ENCODE data around the gene KPNA6. TPM values are rescaled to one million over a fixed set of nuclear protein-coding genes. Genes with fewer than 3 reads are reported as not detected.

Gene KPNA6
- total and polyA plus RNA-seq, 10 of the 15 experiments (the other 5 are each of a cell fraction or from before 2014, with no cell fraction given), result 11.1 to 55.6 (median 25.9) TPM

DNA sequence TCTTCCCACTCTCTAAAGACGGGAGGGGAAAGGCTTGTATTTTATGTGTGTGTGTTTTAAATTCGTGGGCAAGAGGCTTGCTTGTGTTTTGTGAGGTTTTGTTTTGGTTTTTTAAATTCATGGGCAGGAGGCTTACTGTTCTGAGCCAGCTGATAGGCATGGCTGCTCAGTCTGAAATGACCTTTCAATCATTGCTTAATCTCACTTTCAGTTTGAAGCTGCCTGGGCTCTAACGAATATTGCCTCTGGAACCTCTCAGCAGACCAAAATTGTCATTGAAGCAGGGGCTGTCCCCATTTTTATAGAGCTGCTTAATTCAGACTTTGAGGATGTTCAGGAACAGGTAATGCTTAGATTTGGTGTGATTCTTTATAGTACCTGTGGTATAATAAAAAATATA is 51.3 kb downstream of the KPNA6 start:
- ChIA-PET SMC1A (ENCODE audit: uncharacterized antibody, unreplicated experiment) (interaction anchor here (1.2 to 1.7 kb wide), 2 partner anchors 10 to 47 kb away, joined by 4 read pairs; no protein-coding TSS in a partner anchor), POLR2A (no interaction called here), RAD21 (ENCODE audit: unreplicated experiment) (no interaction called here), CTCF (interaction anchor here (1.1 kb wide), 1 partner anchor 11 kb away, joined by 3 read pairs; no protein-coding TSS in a partner anchor)
- TF ChIP-seq, protein P1, sequence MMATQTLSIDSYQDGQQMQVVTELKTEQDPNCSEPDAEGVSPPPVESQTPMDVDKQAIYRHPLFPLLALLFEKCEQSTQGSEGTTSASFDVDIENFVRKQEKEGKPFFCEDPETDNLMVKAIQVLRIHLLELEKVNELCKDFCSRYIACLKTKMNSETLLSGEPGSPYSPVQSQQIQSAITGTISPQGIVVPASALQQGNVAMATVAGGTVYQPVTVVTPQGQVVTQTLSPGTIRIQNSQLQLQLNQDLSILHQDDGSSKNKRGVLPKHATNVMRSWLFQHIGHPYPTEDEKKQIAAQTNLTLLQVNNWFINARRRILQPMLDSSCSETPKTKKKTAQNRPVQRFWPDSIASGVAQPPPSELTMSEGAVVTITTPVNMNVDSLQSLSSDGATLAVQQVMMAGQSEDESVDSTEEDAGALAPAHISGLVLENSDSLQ (IDR thresholded peaks at IDR 0.05), result peak; percentile 72
- TF ChIP-seq EGR1 (IDR thresholded peaks at IDR 0.05; ENCODE audit: borderline replicate concordance in 1 of 2, low read depth in 2 of 2, low read length in 2 of 2), result no peak
- TF ChIP-seq, protein P2, sequence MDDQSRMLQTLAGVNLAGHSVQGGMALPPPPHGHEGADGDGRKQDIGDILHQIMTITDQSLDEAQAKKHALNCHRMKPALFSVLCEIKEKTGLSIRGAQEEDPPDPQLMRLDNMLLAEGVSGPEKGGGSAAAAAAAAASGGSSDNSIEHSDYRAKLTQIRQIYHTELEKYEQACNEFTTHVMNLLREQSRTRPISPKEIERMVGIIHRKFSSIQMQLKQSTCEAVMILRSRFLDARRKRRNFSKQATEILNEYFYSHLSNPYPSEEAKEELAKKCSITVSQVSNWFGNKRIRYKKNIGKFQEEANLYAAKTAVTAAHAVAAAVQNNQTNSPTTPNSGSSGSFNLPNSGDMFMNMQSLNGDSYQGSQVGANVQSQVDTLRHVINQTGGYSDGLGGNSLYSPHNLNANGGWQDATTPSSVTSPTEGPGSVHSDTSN (IDR thresholded peaks at IDR 0.05; ENCODE audit: insufficient replicate concordance, low read depth, low read length), result peak; percentile 50
- no peak for TF ChIP-seq ZBED1 (IDR thresholded peaks at IDR 0.05; ENCODE audit: borderline replicate concordance)
- Histone ChIP-seq H3K4me2 (ENCODE audit: control insufficient read depth, insufficient read depth) (no peak overlapping the region), H3K9me3 (replicated peaks; ENCODE audit: control insufficient read depth, insufficient read depth, low read length) (no peaks in the 10 kb centered on the region), H3K27me3 (replicated peaks in 1 of 2; ENCODE audit: control insufficient read depth in 2 of 2, insufficient read depth in 2 of 2, low read length in 1 of 2) (no peaks in the 10 kb centered on the region), H3K4me3 (no peak overlapping the region), H4K20me1 (ENCODE audit: control insufficient read depth, insufficient read depth) (no peaks in the 10 kb centered on the region), H3K36me3 (ENCODE audit: control insufficient read depth in 2 of 2, insufficient read depth in 2 of 2, low read length in 1 of 2) (peaks cover 17 to 40% of the 10 kb centered on the region in 2 experiments), H3K27ac (ENCODE audit: control insufficient read depth, insufficient read depth) (no peak overlapping the region; the same call in 1 of the 2 replicates), H3K4me1 (ENCODE audit: control insufficient read depth, insufficient read depth, low read length) (peaks cover 7% of the 10 kb centered on the region), H2AFZ (ENCODE audit: control insufficient read depth, low read depth, low read length) (no peak overlapping the region), H3K79me2 (ENCODE audit: control insufficient read depth, insufficient read depth, low read length) (no peaks in the 10 kb centered on the region), H3K9ac (ENCODE audit: control insufficient read depth, insufficient read depth, low read length) (no peak overlapping the region)
- FAIRE-seq (peak; percentile 86), ATAC-seq (peak; percentile 76), DNase-seq (ENCODE audit: low read depth, low spot score) (no peak)
- in situ Hi-C loops (cut with MboI), result no loop called here
- intact Hi-C loops (cut with micrococcal nuclease; ENCODE audit: unreplicated experiment), result no loop called here
- no TSS peak for BruUV-seq (replicated peaks)
- 8% methylated on average over 3 of the region's 3 CpGs for WGBS (ENCODE audit: insufficient coverage, insufficient replicate concordance, low lambda C conversion rate, missing lambda C conversion rate)

DNA sequence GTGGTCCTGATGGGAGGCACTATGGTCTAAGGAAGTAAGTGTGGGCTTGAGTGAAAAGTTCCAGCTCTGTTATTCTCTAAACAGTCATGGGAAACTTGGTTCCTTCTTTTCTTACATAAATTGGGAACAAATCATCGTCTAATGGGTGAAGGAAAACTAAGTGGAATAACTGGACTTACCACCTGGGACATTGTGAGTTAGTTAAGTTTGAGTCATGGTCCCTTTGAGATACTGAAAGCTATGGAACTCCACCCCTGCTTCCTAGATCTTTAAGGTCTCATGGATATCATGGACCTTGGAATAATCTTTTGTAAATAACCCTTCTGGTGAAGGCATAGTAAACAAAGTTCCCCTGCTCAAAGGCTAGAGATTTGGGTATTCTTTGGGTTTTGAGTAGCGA is 55.5 kb downstream of the KPNA6 start:
- no peak overlapping the region for H3K4me3 ChIP-seq
- ChIA-PET POLR2A (no interaction called here), CTCF (no interaction called here), SMC1A (ENCODE audit: uncharacterized antibody, unreplicated experiment) (interaction anchor here (1.4 kb wide), 1 partner anchor 9 kb away, joined by 3 read pairs; no protein-coding TSS in a partner anchor), RAD21 (ENCODE audit: unreplicated experiment) (no interaction called here)
- in situ Hi-C loops (cut with MboI) (no loop called here), intact Hi-C loops (cut with micrococcal nuclease; ENCODE audit: unreplicated experiment) (no loop called here)
- H3K36me3 ChIP-seq (ENCODE audit: control insufficient read depth in 2 of 2, insufficient read depth in 2 of 2, low read length in 1 of 2), result peaks cover 12 to 45% of the 10 kb centered on the region in 2 experiments
- H4K20me1 ChIP-seq (ENCODE audit: control insufficient read depth, insufficient read depth), result no peaks in the 10 kb centered on the region
- no peaks in the 10 kb centered on the region for H3K79me2 ChIP-seq (ENCODE audit: control insufficient read depth, insufficient read depth, low read length)
- H3K27me3 ChIP-seq (replicated peaks in 1 of 2; ENCODE audit: control insufficient read depth in 2 of 2, insufficient read depth in 2 of 2, low read length in 1 of 2), result no peaks in the 10 kb centered on the region
- no peak for FAIRE-seq
- ATAC-seq, result no peak
- H3K9ac ChIP-seq (ENCODE audit: control insufficient read depth, insufficient read depth, low read length), result no peak overlapping the region
- TF ChIP-seq, protein P3, sequence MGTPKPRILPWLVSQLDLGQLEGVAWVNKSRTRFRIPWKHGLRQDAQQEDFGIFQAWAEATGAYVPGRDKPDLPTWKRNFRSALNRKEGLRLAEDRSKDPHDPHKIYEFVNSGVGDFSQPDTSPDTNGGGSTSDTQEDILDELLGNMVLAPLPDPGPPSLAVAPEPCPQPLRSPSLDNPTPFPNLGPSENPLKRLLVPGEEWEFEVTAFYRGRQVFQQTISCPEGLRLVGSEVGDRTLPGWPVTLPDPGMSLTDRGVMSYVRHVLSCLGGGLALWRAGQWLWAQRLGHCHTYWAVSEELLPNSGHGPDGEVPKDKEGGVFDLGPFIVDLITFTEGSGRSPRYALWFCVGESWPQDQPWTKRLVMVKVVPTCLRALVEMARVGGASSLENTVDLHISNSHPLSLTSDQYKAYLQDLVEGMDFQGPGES (IDR thresholded peaks at IDR 0.05), result no peak
- TF ChIP-seq, protein P4, sequence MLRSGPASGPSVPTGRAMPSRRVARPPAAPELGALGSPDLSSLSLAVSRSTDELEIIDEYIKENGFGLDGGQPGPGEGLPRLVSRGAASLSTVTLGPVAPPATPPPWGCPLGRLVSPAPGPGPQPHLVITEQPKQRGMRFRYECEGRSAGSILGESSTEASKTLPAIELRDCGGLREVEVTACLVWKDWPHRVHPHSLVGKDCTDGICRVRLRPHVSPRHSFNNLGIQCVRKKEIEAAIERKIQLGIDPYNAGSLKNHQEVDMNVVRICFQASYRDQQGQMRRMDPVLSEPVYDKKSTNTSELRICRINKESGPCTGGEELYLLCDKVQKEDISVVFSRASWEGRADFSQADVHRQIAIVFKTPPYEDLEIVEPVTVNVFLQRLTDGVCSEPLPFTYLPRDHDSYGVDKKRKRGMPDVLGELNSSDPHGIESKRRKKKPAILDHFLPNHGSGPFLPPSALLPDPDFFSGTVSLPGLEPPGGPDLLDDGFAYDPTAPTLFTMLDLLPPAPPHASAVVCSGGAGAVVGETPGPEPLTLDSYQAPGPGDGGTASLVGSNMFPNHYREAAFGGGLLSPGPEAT (IDR thresholded peaks at IDR 0.05; ENCODE audit: low read depth), result no peak
- TF ChIP-seq CEBPB (IDR thresholded peaks at IDR 0.05; ENCODE audit: borderline replicate concordance in 1 of 2, low read depth in 2 of 2, low read length in 2 of 2), result no peak
- no peak for TF ChIP-seq RAD51 (IDR thresholded peaks at IDR 0.05)
- no peak for TF ChIP-seq HDGF (IDR thresholded peaks at IDR 0.05)
- no peak for TF ChIP-seq PML (IDR thresholded peaks at IDR 0.05; ENCODE audit: low read length)
- no peak for TF ChIP-seq KDM1A (IDR thresholded peaks at IDR 0.05; ENCODE audit: borderline replicate concordance)
- H3K27ac ChIP-seq (ENCODE audit: control insufficient read depth, insufficient read depth), result no peak overlapping the region
- WGBS (ENCODE audit: insufficient coverage, insufficient replicate concordance, low lambda C conversion rate, missing lambda C conversion rate), result 64% methylated on average over 2 of the region's 2 CpGs
- peaks cover 7% of the 10 kb centered on the region for H3K4me1 ChIP-seq (ENCODE audit: control insufficient read depth, insufficient read depth, low read length)
- DNase-seq (ENCODE audit: low read depth, low spot score), result no peak
- H3K9me3 ChIP-seq (replicated peaks; ENCODE audit: control insufficient read depth, insufficient read depth, low read length), result no peaks in the 10 kb centered on the region
- no TSS peak for BruUV-seq (replicated peaks)
- no peak overlapping the region for H3K4me2 ChIP-seq (ENCODE audit: control insufficient read depth, insufficient read depth)
- no peak overlapping the region for H2AFZ ChIP-seq (ENCODE audit: control insufficient read depth, low read depth, low read length)
